Kidney epithelial cell (primary cell): Measurements from ENCODE around the gene VWA3A. TPM values are rescaled to one million over a fixed set of nuclear protein-coding genes. Genes with fewer than 3 reads are reported as not detected.
"Not testable (repeated sequence)": the region's sequence is repeated elsewhere in the genome, so short reads cannot be mapped to it uniquely, and the experiment has no call there.

Source experiments
- DNase-seq: peaks from one replicate; pipeline ENCODE4 v3.0.0-alpha.2; 2010; ENCODE audit warnings: low read depth
- H3K27me3 ChIP-seq: 2 replicates; pipeline ENCODE4 v1.6.0; 2011; ENCODE audit warnings: low read length; ENCODE audit not compliant: control insufficient read depth, insufficient read depth
- H3K36me3 ChIP-seq: 2 replicates; pipeline ENCODE4 v1.5.1; 2011; ENCODE audit warnings: low read length; ENCODE audit not compliant: control insufficient read depth, insufficient read depth
- H3K4me3 ChIP-seq: 2 replicates; pipeline ENCODE4 v1.5.1; 2011; ENCODE audit warnings: low read depth, mild to moderate bottlenecking, control low read depth, low read length
- CTCF ChIP-seq: IDR thresholded peaks from 2 replicates; pipeline ENCODE4 v1.5.1; 2011; ENCODE audit warnings: mild to moderate bottlenecking, moderate library complexity, low read length, control low read depth, inconsistent platforms; ENCODE audit not compliant: insufficient read depth, poor library complexity, severe bottlenecking
- total RNA-seq: library from RNA; depleted of rRNA; stranded (reverse); fragments of >200 nt; gene quantifications from 2 replicates; pipeline ENCODE4 v1.2.3, GENCODE V29; 2015

VWA3A gene
- total RNA-seq, 1 donor from 2014 or later, result 0.04 TPM

DNA sequence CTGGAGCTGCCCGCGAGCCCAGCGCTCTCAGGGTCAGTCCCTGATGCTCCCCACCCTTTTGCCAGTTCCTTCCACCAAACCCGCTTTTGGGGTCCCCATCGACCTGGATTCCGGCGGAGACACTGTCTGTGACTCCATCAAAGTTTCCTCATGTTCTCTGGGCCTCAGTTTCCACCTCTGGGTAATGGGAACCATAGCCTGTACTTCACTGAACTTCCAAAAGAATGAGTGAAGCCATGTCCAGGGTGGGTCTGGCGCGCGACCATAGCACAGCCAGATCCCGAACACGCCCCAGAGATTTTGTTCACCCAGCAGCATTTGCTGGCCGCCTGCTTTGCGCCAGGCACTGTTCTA lies 70.3 kb downstream of the VWA3A start:
- no peak for DNase-seq
- Histone ChIP-seq H3K27me3 (peaks cover 22% of the 10 kb centered on the region), H3K36me3 (no peaks in the 10 kb centered on the region), H3K4me3 (no peak overlapping the region)
- no peak for TF ChIP-seq CTCF

- no peaks in the 10 kb centered on the region for H3K36me3 ChIP-seq
- DNase-seq, result no peak
- no peak for TF ChIP-seq CTCF
- peaks cover 22% of the 10 kb centered on the region for H3K27me3 ChIP-seq
- H3K4me3 ChIP-seq, result no peak overlapping the region
Observed at GRCh38 chr16:22163806-22164205, 71.5 kb downstream of the VWA3A start.

- Histone ChIP-seq H3K36me3 (no peaks in the 10 kb centered on the region), H3K27me3 (peaks cover 22% of the 10 kb centered on the region), H3K4me3 (no peak overlapping the region)
- no peak for DNase-seq
- no peak for TF ChIP-seq CTCF
Observed at GRCh38 chr16:22164482-22164881, 72.1 kb downstream of the VWA3A start.

DNA sequence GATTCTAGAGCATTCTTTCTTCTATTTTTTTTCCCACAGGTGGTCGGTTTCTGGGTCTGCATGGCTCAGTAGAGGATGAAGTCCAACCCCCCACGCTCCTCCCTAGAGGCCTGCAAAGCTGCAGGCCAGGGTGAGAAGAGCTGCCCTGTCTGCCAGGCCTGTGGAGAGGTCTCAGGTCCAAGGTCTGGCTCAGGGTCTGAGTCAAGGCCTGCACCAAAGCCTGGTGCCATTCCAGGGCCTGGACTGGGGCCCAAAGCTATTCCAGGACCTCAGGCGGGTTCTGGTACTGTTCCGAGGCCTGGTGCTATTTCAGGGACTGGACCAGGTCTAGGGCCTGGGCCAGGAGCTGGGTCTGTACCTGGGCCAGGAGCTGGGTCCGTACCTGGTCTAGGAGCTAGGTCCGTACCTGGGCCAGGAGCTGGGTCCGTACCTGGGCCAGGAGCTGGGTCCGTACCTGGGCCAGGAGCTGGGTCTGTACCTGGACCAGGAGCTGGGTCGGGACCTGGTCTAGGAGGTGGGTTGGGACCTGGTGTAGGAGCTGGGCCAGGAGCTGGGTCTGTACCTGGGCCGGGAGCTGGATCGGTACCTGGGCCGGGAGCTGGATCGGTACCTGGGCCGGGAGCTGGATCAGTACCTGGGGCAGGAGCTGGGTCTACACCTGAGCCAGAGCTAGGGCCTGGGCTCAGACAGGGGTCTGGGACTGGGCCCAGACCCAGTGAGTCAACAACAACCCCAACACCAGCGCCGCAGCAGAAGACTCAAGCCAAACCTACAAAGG lies 73.4 kb downstream of the VWA3A start:
- no peak for TF ChIP-seq CTCF
- Histone ChIP-seq H3K36me3 (no peaks in the 10 kb centered on the region), H3K27me3 (peaks cover 18% of the 10 kb centered on the region), H3K4me3 (no peak overlapping the region)
- no peak for DNase-seq

GRCh38 chr16:22171953-22172352 lies 79.6 kb downstream of the VWA3A start:
- Histone ChIP-seq H3K36me3 (no peaks in the 10 kb centered on the region), H3K27me3 (no peaks in the 10 kb centered on the region), H3K4me3 (no peak overlapping the region)
- TF ChIP-seq CTCF, result no peak
- DNase-seq, result no peak

DNA sequence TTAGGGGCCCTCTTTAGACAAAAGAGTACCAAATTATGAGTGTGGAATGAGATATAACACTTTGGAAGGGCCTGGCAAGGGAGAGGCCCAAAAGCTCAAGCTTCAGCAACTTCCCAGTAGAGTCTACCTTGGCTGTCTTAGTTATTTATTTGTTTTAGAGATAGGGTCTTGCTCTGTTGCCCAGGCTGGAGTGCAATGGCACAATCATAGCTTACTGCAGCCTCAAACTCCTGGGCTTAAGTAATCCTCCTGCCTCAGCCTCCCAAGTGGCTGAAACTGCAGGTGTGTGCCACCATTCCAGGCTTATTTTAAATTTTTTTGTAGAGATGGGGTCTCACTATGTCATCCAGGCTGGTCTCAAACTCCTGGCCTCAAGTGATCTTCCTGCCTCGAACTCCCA lies 80.3 kb downstream of the VWA3A start:
- H3K36me3 ChIP-seq, DNase-seq, H3K4me3 ChIP-seq, H3K27me3 ChIP-seq: not testable (repeated sequence)
